ENCODE measurements around the gene CYP2F1.

DNA sequence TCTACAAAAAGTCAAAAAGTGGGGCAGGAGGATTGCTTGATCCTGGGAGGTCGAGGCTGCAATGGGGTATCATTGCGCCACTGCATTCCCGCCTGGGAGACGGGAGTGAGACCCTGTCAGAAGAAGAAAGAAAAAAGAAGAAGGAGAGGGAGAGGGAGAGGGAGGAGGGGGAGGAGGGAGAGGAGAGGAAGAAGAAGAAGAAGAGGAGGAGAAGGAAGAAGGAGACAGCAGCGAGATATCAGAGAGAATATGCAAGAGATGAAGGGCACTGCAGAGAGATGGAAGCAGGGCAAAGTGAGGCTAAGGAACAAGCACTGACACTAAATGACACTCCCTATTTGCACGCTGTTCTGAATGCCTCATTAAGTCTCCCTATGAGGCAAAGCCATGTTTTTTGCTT, 14.5 kb downstream of the CYP2F1 start:
- TF ChIP-seq EHF (CRISPR knock-in tag; IDR thresholded peaks at IDR 0.05) (no peak), KDM1A (IDR thresholded peaks at IDR 0.05; ENCODE audit: low read depth) (no peak), JUN (IDR thresholded peaks at IDR 0.05) (no peak), MYC (IDR thresholded peaks at IDR 0.05; ENCODE audit: borderline replicate concordance, low read length) (no peak), SMC3 (IDR thresholded peaks at IDR 0.05) (no peak), TP53 (CRISPR knock-in tag; IDR thresholded peaks at IDR 0.05) (no peak), PHF8 (IDR thresholded peaks at IDR 0.05; ENCODE audit: borderline replicate concordance, low read depth) (no peak), POLR2A (IDR thresholded peaks at IDR 0.05; ENCODE audit: low read length) (no peak), CHD4 (IDR thresholded peaks at IDR 0.05; ENCODE audit: borderline replicate concordance) (no peak), EP300 (IDR thresholded peaks at IDR 0.05) (no peak), ZFP36 (IDR thresholded peaks at IDR 0.05; ENCODE audit: borderline replicate concordance, partially characterized antibody) (no peak), RAD21 (conservative IDR thresholded peaks at IDR 0.05 in 1 of 2, IDR thresholded peaks at IDR 0.05 in 1 of 2) (no peak)
- TF ChIP-seq, protein P1, sequence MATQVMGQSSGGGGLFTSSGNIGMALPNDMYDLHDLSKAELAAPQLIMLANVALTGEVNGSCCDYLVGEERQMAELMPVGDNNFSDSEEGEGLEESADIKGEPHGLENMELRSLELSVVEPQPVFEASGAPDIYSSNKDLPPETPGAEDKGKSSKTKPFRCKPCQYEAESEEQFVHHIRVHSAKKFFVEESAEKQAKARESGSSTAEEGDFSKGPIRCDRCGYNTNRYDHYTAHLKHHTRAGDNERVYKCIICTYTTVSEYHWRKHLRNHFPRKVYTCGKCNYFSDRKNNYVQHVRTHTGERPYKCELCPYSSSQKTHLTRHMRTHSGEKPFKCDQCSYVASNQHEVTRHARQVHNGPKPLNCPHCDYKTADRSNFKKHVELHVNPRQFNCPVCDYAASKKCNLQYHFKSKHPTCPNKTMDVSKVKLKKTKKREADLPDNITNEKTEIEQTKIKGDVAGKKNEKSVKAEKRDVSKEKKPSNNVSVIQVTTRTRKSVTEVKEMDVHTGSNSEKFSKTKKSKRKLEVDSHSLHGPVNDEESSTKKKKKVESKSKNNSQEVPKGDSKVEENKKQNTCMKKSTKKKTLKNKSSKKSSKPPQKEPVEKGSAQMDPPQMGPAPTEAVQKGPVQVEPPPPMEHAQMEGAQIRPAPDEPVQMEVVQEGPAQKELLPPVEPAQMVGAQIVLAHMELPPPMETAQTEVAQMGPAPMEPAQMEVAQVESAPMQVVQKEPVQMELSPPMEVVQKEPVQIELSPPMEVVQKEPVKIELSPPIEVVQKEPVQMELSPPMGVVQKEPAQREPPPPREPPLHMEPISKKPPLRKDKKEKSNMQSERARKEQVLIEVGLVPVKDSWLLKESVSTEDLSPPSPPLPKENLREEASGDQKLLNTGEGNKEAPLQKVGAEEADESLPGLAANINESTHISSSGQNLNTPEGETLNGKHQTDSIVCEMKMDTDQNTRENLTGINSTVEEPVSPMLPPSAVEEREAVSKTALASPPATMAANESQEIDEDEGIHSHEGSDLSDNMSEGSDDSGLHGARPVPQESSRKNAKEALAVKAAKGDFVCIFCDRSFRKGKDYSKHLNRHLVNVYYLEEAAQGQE (IDR thresholded peaks at IDR 0.05) = no peak
- TF ChIP-seq, protein P2, sequence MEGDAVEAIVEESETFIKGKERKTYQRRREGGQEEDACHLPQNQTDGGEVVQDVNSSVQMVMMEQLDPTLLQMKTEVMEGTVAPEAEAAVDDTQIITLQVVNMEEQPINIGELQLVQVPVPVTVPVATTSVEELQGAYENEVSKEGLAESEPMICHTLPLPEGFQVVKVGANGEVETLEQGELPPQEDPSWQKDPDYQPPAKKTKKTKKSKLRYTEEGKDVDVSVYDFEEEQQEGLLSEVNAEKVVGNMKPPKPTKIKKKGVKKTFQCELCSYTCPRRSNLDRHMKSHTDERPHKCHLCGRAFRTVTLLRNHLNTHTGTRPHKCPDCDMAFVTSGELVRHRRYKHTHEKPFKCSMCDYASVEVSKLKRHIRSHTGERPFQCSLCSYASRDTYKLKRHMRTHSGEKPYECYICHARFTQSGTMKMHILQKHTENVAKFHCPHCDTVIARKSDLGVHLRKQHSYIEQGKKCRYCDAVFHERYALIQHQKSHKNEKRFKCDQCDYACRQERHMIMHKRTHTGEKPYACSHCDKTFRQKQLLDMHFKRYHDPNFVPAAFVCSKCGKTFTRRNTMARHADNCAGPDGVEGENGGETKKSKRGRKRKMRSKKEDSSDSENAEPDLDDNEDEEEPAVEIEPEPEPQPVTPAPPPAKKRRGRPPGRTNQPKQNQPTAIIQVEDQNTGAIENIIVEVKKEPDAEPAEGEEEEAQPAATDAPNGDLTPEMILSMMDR (IDR thresholded peaks at IDR 0.05) = no peak

Data from A549 (cell line).